GM21619 (cell line): Measurements from ENCODE around the gene PYROXD2.
A peak's percentile ranks its signal among the peaks of the same experiment; 100 is the strongest.
"Not testable (repeated sequence)": the region's sequence is repeated elsewhere in the genome, so short reads cannot be mapped to it uniquely, and the experiment has no call there.

Source experiments
- ATAC-seq: cut with Tn5 transposase; IDR thresholded peaks from one replicate; pipeline ENCODE4 v1.9.1; 2021; ENCODE audit not compliant: unreplicated experiment

The PYROXD2 gene

DNA sequence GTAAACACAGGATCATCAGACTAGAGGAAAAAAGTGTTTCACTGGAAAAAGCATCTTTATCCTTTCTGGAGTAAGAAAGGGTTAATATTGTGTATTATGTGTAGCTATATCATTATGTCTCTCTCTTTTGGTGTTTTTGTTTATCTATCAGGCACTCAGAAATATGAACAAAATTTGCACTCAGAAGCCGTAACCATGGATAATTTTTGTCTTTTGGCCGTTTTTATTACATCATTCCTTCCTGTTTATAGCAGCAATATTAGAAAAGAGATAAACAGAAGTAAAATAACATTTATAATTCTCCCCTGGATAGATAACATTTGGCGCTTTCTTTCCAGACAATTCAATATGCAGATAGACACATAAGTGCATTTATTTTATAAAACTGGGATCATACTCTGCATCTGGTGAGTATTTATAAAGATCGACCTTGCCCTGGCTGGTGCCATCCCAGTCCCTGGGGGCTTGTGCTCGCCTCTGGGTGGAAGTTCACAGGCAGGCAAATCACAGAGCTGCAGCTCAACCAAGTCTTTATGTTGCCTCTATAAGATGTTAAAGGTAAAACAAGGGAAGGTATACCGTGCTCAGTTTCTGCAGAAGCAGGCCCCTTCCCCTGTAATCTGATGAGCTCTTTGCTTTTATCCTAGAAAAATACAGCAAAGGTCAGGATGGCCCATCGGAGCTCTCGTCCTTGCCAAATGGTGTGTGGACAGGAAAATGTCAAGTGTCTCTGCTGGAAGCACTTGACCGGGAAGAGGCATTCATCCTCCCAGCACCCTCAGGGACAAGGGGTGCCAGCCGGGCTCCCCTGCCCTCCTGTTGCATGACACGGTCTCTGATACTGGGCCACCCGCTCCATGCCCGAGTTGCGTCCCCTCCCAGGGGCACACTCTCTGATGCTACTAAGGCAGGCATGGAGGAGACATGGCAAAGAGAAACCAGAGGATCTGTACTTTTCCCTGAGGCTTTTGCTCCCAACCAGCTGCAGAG is 43.9 kb downstream of the PYROXD2 start:
- ATAC-seq, result no peak

DNA sequence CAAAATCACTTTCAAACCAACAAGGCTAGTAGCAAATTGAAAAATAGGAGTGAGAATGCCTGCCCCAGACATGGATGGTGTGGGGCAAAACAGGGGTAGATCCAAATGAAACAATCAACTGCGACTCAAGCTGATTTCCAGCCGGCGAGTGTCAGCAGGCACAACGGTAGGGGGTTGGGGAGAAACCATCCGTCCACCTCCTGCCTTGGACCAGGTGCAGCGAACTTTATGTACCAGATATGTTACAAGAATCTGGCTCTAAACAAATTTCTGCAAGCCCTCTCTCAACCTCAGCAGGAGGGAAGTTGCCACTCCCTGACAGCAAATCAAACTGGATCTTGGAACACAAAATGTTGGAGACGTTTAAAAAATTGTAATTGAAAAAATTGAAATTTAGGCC is 45.2 kb downstream of the PYROXD2 start:
- ATAC-seq, result no peak

DNA sequence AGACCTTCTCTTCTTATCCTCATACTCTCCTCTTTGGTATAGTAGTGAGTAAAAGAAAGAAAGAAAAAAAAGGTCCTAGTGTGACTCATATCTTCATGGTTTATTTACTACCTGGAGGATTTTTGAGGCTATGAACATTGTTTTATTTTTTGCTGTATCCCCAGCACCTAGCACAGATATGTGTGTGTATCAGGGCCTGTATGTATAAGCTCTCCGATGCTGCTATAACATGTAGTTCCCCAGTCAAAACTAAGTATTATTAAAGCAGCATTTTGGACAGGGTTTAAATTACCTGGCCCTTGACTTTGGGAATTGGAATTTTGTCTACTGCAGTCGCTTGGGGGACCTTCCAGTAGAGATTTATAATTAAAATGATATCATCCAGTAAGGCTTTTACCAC is 46.3 kb downstream of the PYROXD2 start:
- ATAC-seq, result no peak

DNA sequence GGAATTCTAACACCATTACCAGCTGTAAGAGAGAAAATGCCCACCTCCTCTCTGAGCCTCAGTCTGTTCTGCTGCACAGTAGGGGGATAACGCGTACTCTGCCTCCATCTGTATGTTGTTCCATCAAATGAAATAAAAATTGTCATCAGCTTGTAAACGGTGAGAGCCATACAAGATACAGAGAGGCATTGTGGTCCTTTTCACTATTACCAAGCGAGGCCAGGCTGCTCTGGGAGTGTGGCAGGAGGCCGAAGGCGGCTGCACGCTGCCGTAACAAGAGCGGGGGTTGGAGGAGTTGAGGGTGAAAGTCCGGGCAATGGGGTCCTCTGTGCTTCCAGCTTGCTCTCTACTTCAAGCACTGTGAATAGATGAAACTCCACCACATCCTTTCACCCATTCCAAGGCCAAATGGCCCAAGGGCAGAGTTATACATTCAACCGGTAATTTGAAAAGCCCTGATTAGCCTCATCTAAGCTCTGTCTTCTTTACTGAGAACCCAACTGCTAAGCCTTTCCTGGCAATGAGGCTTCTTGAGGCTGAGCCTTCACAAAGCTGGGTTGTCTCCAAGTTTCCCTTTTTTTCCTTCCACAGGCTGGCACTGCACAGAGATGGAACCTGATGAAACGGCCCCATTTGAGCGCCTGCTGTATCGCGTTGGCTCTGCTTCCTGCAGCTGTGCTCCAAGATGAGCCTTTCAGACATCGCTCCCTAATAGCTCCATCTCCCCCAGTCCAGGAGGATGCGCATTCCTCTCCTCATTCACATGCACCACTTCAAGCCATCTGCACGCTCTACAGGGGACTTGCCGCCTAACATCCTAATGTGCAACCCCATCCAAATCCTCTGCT is 47.2 kb downstream of the PYROXD2 start:
- ATAC-seq, result no peak

DNA sequence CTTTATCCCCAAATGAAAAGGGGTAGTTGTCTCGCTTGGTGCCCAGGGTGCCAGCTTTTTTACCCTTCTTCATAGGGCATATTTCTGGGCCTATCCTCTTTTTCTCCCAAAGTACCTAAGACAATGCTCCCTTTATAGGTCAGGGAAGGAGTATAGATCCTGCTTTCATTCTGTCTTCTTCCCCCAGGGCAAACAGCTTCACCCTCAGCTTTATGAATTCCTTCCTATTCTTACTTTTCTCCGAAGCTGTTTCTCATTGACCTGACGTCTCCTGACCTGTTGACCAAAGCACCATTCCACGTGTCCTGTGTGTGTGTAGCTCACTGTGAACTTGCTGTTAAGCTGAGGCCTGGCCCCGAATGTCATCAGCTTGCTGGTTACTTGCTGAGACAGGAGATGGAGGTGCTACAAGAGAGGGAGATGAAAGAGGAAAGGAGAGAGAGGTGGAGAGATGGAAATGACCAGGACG is 48.9 kb downstream of the PYROXD2 start:
- no peak for ATAC-seq

DNA sequence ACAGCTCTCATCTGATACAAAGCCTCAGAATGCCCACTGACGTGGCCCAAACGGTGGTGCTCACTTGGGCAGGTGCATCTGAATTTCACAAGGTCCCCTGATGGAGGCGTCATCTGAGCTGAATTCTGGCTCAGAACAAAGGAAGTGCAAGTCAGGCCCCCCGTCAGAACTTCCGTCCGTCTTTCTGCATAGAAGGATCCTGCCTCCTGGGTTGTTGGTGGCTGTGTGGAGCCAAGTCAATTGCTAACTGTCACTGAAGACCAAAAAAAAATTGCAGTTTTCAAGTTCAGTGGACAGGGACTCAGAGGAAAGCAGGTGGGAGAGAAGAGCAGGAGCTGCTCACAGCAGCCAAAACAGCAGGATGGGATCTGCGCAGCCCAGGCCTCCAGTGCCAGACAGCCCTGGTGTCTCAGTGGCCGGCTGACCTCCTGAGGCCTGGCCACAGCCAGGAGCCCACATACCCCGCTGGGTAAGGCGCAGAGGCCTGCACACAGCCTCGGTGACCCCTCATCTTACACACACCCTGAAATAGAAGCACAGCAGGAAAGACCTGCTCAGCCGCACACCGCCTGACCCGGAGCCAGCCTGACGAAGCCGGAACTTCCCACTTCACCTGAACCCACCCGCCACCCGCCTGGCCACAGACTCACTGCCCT is 49.4 kb downstream of the PYROXD2 start:
- no peak for ATAC-seq

DNA sequence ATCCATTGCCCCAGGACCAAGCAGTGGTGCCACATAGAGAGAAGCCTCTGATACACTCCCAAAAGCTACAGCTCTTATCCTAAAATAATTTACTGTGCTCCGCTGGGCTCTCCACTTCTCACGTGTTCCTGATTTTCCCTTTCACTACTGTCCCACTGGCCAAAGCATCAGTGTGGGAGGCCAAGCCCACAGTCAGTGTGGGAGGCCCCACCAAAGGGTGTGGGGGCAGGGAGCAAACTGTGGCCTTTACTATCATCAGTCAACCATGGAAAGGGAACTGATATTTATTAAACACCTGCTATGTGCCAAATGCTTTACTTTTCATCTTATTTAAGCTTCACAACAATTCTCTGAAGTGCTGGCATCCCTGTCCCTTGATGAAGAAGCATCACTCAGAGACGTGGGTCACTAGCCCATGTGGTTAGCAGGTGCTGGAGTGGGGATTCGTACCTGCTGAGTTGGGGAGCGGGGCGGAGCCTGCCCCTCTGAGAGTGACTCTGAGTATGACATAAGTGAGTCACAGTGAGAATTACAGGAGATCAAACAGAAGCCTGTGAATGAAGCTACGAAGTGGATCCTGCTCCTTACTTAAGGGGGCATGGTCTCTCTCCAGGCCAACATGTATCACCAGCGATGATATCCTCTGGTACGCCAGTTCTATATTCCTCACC is 50.4 kb downstream of the PYROXD2 start:
- ATAC-seq, result no peak

DNA sequence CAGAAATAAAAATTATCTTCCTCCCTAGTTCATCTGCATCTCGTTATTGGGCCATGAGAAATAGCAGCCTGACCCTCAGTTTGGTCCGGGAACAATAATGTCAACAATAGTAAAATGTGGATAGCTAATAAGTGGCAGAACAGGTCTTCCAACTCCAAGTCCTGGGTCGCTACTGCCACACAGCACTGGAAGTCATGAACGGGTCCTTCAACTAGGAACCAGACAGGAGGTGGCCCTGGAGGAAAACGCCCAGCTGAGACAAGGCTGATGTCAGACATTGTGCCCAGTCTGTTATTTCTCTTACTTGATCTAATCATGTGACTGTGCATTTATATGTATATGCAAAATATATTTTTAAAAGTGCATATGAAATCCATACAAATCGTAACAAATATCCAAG is 51.8 kb downstream of the PYROXD2 start:
- ATAC-seq, result no peak

DNA sequence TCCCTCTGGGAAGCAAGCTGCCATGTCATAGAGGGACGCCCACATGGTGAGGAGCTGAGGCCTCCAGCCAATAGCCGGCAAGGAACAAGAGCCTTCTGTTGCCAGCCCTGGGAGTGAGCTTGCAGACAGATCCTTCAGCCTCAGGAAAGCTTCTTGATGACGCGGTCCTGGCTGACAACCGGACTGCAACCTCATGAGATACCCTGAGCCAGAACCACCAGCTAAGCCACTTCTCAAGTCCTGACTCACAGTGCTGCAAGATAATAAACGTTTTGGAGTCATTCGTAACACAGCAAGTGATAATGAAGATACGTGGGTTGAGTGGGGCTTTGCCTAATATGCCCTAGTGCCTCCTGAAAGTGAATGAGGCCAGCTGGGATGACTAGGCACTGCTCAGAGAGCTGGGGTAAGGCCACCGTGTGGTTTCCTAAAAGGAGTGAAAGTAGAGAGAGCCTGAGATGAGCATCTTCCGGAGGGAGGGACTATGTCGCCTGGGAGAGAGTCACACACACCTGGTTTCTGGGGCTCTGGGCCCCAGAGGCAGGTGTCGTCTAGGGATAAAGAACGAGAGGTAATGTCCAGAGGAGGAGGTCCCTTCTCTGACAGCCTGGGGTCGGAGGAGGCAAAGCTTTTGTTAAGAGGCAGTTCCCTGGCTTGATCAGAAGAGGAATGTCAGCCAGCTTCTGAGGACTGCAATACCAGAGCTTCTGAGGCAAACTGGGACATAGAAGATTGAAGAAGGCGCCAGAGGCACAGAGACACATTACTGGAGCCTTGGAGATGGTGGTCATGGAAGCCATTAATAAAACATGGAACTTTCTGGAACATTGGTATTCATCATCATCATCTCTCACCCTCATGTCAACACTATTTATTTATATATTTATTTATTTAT is 53.6 kb downstream of the PYROXD2 start:
- ATAC-seq, result peak; percentile 97

DNA sequence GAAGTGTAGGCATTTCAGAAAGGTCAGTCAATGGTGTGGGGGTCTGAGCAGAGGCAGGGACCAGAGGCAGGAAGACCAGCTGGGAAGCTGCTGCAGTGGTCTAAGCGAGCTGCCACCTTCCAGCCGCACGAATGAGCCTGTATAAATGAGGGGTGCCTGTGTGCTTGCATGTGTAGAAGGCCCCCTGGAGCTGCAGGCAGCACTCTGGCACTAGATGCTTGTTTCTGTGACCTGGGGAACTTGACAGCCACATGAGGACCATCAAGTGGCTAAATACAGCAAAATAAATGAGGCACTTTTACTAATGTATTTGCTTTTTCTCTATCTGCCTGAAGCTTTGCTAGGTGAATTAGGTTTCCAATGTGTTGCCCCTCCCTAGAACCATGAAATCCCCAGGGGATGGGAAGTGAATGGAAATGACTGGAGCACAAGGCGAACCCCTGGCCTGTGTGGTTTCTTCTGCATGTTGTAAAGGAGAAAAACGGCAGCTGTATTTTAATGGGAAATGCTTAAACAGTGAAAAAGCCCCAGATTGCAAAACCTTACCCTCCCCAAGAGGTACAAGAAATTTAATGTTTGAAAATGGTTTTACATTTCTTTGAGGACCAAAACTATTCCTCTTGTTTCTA is 57.7 kb downstream of the PYROXD2 start:
- no peak for ATAC-seq

DNA sequence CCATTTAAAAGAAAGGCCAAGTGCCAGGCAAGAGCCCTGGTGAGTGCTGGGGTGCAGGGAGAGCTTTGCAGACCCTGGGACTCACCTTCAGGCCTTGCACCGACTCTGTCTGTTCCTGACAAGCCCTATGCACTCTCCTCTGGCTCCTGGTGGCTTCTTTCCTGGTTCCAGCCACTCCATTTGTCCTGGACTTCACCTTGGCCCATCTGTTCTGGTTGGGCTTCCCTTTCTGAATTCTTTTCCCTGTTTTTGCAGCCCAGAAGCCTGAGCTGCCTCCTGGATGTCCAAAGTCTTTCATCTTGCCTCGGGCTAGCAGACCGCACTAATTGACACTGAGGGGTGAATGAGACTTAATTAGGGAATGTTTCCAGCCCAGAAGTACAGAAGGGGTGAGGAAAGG is 60.5 kb downstream of the PYROXD2 start:
- ATAC-seq, result no peak

DNA sequence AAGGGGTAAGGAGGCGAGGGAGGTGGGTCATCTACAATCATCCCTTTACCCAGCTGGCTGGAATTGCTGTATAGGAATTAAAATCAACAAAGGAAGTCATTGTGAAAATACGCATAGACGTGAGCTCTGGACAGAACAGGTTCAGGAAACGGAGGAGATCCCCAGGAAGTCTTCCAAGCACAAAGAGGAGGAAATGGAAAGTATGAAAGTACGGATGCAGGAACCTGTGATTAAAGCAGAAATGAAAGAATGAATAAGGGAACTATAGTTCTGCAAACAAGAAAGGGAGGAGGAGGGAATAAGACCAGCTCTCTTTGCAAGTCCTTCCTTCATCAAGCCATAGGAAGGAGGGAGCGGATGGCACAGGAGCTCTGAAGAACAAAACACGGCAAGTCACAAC is 61.8 kb downstream of the PYROXD2 start:
- ATAC-seq, result no peak

DNA sequence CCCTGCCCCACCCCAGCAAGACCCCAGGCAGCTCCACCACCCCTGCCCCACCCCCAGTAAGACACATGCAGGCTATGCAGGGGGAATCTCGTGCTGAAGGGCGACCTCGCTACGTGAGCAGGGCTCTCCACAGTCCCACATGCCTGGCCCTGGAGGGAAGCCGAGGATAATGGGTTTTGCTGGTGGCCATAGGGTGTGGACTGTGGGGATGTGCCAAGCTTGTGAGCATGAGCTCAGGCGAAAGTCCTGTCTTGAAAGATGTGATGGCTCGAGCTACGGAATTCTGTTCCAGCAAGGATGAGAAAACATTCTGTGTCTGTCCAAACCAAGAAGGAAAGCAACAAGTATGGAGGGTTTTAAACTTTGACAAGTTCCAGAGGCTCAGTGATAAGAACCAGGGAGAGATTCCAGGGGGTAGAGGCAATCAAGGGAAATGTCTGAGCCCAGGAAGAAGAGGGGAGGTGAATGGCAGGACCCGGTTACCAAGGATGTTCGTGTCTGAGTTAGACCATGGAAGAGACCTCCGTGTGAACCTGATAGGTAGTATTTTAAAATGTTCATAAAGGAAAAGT is 63.1 kb downstream of the PYROXD2 start:
- ATAC-seq, result no peak

DNA sequence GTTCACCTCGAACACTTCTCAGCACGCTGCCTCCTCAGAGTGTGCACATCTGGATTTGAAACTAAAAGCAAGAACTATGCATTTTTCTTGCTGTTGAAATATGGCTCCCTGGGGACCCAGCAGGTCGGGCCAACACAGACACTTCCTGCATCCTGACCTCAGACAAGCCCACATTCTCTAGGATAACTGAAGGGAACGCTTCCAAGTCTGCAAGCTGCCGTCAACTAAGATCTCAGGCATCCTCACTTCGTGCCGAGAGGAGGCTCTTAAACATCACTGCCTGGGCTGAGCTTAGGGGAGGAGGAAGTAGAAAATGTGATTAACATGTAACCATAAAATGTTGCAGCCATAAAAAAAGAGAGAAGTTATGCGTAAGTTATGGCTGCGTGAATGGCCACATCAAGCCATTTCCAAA is 65.5 kb downstream of the PYROXD2 start:
- ATAC-seq, result peak; percentile 89

DNA sequence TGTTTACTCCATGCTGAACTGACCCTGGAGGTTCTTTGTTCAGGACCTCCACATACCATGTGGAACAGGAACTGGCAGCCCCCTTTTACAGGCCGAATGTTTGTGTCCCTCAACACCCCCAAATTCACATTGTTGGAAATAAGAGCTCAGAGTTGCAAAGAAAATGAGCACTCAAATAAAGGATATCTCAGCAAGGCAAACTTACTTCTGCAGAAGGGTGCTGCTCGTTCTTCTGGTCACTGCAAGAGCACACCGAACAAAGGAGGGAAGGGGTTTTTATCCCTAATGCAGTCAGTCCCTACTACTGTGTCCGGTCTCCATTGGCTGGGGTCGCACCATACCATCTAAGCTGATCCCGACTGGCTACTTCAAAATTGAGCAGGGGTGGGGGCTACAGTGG is 68.1 kb downstream of the PYROXD2 start:
- no peak for ATAC-seq

DNA sequence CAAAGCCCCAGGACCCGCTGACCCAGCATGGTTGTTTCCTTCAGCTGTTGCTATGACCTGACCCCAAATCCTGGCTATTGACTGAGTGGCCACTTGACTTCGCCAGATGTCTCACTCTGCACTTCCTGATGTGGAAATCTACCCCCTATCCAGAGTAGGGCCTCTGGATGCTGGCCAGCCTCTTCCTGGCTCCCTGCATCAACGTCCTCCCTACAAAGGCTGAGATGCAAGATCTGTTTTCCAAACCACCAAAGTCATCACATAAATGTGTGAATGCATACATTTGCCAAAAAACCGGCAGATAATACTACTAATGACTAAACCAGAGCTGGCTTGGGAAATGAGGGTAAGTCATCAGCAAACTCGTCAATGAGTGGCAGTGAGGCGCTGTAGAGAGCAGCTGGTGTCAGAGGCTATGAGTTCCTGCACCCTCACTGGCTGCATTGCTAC is 70.4 kb downstream of the PYROXD2 start:
- no peak for ATAC-seq

DNA sequence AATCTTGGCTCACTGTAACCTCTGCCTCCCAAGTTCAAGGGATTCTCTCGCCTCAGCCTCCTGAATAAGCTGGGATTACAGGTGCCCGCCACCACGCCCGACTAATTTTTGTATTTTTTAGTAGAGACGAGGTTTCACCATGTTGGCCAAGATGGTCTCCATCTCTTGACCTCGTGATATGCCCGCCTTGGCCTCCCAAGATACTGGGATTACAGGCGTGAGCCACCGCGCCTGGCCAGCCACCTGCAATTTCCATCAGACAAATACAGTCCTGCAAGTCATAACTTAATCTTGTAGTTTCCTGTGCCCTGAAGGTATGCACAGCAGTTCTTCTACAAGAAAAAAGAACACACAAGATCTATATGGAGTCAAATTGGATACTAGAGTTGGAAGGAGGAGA is 73.3 kb downstream of the PYROXD2 start:
- not testable (repeated sequence) for ATAC-seq

DNA sequence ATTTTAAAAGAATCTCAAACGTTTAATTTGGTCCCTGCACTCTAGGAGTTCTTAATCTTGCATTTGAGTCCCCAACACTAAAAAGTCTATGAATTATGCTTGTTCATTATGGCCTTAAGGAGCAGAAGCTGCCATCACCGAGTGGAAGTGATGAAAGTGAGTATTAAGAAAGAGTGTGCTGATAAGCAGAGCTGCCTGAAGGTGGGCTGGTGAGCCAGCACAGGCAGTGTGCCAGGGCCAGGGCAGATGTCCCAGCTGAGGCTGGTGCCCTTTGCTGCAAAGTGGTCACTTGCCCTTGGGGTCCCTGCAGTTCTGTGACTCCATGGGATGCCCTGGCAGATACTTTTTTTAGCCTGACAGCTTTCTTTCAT is 74.1 kb downstream of the PYROXD2 start:
- ATAC-seq, result no peak
